Vagina (tissue), 2 donors: ENCODE measurements around the gene CCDC68. TPM values are rescaled to one million over a fixed set of nuclear protein-coding genes. Genes with fewer than 3 reads are reported as not detected.
"Not testable (repeated sequence)": the region's sequence is repeated elsewhere in the genome, so short reads cannot be mapped to it uniquely, and the experiment has no call there.

Experiments
- DNase-seq, 2 donors: peaks; one replicate each; pipeline ENCODE4 v3.0.0-alpha.2; 2017; ENCODE audit errors: extremely low spot score in 2 of 2
- H3K27ac ChIP-seq: fragments of 200-600 bp; sonication (generic); one replicate; pipeline ENCODE4 v1.5.1; 2019
- H3K27me3 ChIP-seq: fragments of 200-600 bp; sonication (generic); one replicate; pipeline ENCODE4 v1.5.1; 2019
- H3K36me3 ChIP-seq, 2 donors: fragments of 200-600 bp; sonication (generic); one replicate each; pipeline ENCODE4 v1.5.1; 2017 to 2019
- H3K4me1 ChIP-seq: fragments of 200-600 bp; sonication (generic); one replicate; pipeline ENCODE4 v1.5.1; 2019
- H3K4me3 ChIP-seq, 2 donors: fragments of 200-600 bp; sonication (generic); 1 replicate in 1 of 2; 2 replicates in 1 of 2; pipeline ENCODE4 v1.5.1; 2016 to 2019
- H3K9me3 ChIP-seq: fragments of 200-600 bp; sonication (generic); one replicate; pipeline ENCODE4 v1.5.1; 2019
- CTCF ChIP-seq, 3 experiments: fragments of 450-650 bp in 2 of 3; fragments of 200-600 bp in 1 of 3; sonication (generic) in 1 of 3; IDR thresholded peaks; one replicate each; pipeline ENCODE4 v1.5.1; 2017 to 2019; ENCODE audit warnings: antibody characterized with exemption in 3 of 3, mild to moderate bottlenecking in 2 of 3, moderate library complexity in 2 of 3
- POLR2A ChIP-seq, 2 donors: fragments of 450-650 bp; IDR thresholded peaks; one replicate each; pipeline ENCODE4 v1.6.1; 2017; ENCODE audit warnings: antibody characterized with exemption in 2 of 2, mild to moderate bottlenecking in 2 of 2, moderate library complexity in 2 of 2
- POLR2AphosphoS5 ChIP-seq, 2 donors: sonication (generic); formaldehyde crosslinking; IDR thresholded peaks; one replicate each; pipeline ENCODE4 v1.9.0; 2017; ENCODE audit warnings: antibody characterized with exemption in 2 of 2, mild to moderate bottlenecking in 2 of 2, low read depth in 1 of 2; ENCODE audit not compliant: insufficient read depth in 1 of 2
- intact Hi-C: fragments of 100-400 bp; cut with DNase I; formaldehyde crosslinking; loops from one replicate; pipeline ENCODE4 v1.15.1; 2023
- total RNA-seq: library from RNA; depleted of rRNA; stranded (reverse); fragments of >200 nt; gene quantifications from one replicate; pipeline ENCODE4 v1.2.3, GENCODE V29; 2016

Gene CCDC68
- total RNA-seq, 1 donor from 2014 or later = 8.1 TPM

- Histone ChIP-seq H3K36me3 (no peaks in the 10 kb centered on the region), H3K27ac (no peak overlapping the region), H3K9me3 (no peaks in the 10 kb centered on the region), H3K4me1 (no peaks in the 10 kb centered on the region), H3K4me3 (no peak overlapping the region), H3K27me3 (no peaks in the 10 kb centered on the region)
- no peak for TF ChIP-seq POLR2A (IDR thresholded peaks at IDR 0.05)
- TF ChIP-seq POLR2AphosphoS5 (IDR thresholded peaks at IDR 0.05; ENCODE audit: insufficient read depth in 1 of 2, low read depth in 1 of 2) = no peak
- TF ChIP-seq CTCF (IDR thresholded peaks at IDR 0.05) = no peak
- intact Hi-C loops = no loop called here
- DNase-seq = no peak
Observed at GRCh38 chr18:54968807-54969206, 9.5 kb upstream of the CCDC68 start.

GRCh38 chr18:54968237-54968636 lies 9.0 kb upstream of the CCDC68 start:
- DNase-seq, H3K36me3 ChIP-seq, H3K4me3 ChIP-seq, H3K4me1 ChIP-seq, H3K27ac ChIP-seq, H3K9me3 ChIP-seq, intact Hi-C loops, H3K27me3 ChIP-seq: not testable (repeated sequence)

- intact Hi-C loops = no loop called here
- Histone ChIP-seq H3K4me1 (no peaks in the 10 kb centered on the region), H3K27me3 (no peaks in the 10 kb centered on the region), H3K27ac (no peak overlapping the region), H3K4me3 (no peak overlapping the region), H3K36me3 (no peaks in the 10 kb centered on the region), H3K9me3 (no peaks in the 10 kb centered on the region)
- TF ChIP-seq CTCF (IDR thresholded peaks at IDR 0.05) (no peak), POLR2A (IDR thresholded peaks at IDR 0.05) (no peak), POLR2AphosphoS5 (IDR thresholded peaks at IDR 0.05; ENCODE audit: insufficient read depth in 1 of 2, low read depth in 1 of 2) (no peak)
- no peak for DNase-seq
Observed at GRCh38 chr18:54967786-54968185, 8.5 kb upstream of the CCDC68 start.

GRCh38 chr18:54964741-54965140 lies 5.5 kb upstream of the CCDC68 start:
- TF ChIP-seq POLR2AphosphoS5 (IDR thresholded peaks at IDR 0.05; ENCODE audit: insufficient read depth in 1 of 2, low read depth in 1 of 2) (no peak), CTCF (IDR thresholded peaks at IDR 0.05) (no peak), POLR2A (IDR thresholded peaks at IDR 0.05) (no peak)
- no peaks in the 10 kb centered on the region for H3K36me3 ChIP-seq

GRCh38 chr18:54962919-54963645 lies 3.8 kb upstream of the CCDC68 start:
- intact Hi-C loops = no loop called here
- no peaks in the 10 kb centered on the region for H3K36me3 ChIP-seq
- TF ChIP-seq POLR2AphosphoS5 (IDR thresholded peaks at IDR 0.05; ENCODE audit: insufficient read depth in 1 of 2, low read depth in 1 of 2) = no peak
- TF ChIP-seq CTCF (IDR thresholded peaks at IDR 0.05) = no peak
- no peak for TF ChIP-seq POLR2A (IDR thresholded peaks at IDR 0.05)
- H3K4me1 ChIP-seq = peaks cover 21% of the 10 kb centered on the region
- H3K27ac ChIP-seq = no peak overlapping the region
- H3K4me3 ChIP-seq = no peak overlapping the region
- no peak for DNase-seq
- no peaks in the 10 kb centered on the region for H3K9me3 ChIP-seq
- H3K27me3 ChIP-seq = no peaks in the 10 kb centered on the region

More at GRCh38 chr18:54964741-54965140, 5.5 kb upstream of the CCDC68 start:
- intact Hi-C loops = no loop called here
- Histone ChIP-seq H3K27me3 (no peaks in the 10 kb centered on the region), H3K9me3 (no peaks in the 10 kb centered on the region), H3K4me1 (peaks cover 15% of the 10 kb centered on the region), H3K4me3 (no peak overlapping the region), H3K27ac (no peak overlapping the region)
- no peak for DNase-seq
